ENCODE measurements around the gene NAA38. TPM values are rescaled to one million over a fixed set of nuclear protein-coding genes. Genes with fewer than 3 reads are reported as not detected.
A peak's percentile ranks its signal among the peaks of the same experiment; 100 is the strongest.

The NAA38 gene
- total RNA-seq, 1 donor from 2014 or later, result 108 TPM

DNA sequence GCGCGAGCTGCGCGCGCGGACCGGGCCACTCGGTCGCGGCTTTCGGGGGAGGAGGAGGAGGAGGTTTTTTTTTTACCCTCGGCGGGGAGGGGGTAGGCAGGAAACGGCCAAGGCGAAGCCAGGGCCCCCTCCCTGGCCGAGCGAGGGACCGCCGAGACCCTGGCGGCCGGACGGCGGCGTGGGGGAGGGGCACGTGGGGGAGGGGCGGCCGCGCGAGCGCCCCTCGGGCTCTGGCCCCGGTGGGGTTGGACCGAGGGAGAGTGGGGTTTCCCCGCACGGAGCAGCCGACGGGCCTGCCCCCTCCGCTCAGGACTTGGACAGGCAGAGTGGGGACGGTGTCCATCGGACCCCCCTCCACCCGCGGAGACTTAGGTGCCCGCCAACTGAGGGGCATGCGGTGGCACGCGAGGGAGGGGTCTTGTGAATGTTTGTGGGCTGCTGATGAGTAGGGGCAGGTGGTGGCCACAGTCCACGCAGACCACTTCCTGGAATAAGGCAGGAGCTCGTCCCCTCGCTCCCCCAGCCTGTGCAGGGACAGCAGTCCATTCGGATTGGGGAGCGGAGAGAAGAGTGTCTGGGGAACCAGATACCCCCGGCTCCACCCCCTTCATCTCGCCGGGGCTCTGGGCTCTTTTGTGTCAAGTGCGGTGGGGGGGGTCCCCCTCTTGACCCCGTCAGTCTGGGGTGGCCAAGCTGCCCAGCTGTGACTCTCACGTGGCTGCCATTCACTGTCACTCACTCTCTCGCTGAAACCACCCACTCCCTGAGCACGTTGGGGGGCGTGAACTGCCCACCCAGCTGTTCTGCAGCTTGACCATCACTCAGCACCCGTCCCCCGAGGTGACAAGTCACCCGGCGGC is 28.2 kb upstream of the NAA38 start:
- no peak for DNase-seq (ENCODE audit: low read depth)
- TF ChIP-seq, protein P1, sequence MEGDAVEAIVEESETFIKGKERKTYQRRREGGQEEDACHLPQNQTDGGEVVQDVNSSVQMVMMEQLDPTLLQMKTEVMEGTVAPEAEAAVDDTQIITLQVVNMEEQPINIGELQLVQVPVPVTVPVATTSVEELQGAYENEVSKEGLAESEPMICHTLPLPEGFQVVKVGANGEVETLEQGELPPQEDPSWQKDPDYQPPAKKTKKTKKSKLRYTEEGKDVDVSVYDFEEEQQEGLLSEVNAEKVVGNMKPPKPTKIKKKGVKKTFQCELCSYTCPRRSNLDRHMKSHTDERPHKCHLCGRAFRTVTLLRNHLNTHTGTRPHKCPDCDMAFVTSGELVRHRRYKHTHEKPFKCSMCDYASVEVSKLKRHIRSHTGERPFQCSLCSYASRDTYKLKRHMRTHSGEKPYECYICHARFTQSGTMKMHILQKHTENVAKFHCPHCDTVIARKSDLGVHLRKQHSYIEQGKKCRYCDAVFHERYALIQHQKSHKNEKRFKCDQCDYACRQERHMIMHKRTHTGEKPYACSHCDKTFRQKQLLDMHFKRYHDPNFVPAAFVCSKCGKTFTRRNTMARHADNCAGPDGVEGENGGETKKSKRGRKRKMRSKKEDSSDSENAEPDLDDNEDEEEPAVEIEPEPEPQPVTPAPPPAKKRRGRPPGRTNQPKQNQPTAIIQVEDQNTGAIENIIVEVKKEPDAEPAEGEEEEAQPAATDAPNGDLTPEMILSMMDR (conservative IDR thresholded peaks at IDR 0.05; ENCODE audit: low read depth, low read length), result no peak
- H3K4me3 ChIP-seq (ENCODE audit: low read depth, low read length), result peak overlapping the region; percentile 88

DNA sequence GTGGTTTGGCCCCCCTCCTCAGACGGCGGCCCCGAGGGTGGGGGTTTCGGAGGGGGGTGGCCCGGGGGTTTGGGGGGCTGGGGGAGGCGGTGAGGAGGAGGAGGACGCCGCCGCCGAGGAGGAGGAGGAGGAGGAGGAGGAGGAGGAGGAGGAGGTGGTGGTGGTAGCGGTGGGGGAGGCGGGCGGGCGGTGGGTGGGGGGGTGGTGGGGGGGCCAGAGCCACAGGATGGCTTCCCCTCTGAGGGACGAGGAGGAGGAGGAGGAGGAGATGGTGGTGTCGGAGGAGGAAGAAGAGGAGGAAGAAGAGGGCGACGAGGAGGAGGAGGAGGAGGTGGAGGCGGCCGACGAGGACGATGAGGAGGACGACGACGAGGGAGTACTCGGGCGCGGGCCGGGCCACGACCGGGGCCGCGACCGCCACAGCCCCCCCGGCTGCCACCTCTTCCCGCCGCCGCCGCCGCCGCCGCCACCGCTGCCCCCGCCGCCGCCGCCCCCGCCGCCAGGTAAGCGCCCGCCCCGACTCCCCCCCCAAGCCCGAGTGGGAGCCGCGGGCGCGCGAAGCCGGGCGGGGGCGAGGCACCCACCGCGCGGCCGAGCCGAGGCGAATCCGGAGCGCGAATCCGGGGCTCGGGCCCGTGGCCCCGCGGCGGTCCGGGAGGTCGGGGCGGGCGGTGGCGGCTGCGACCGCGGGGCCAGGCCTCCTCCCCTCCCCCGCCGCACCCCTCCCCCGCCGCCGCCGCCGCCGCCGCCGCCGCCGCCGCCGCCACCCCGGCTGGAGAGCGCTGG is 27.4 kb upstream of the NAA38 start:
- peak overlapping the region; percentile 88 for H3K4me3 ChIP-seq (ENCODE audit: low read depth, low read length)
- no peak for DNase-seq (ENCODE audit: low read depth)
- TF ChIP-seq, protein P1 (conservative IDR thresholded peaks at IDR 0.05; ENCODE audit: low read depth, low read length), result no peak

DNA sequence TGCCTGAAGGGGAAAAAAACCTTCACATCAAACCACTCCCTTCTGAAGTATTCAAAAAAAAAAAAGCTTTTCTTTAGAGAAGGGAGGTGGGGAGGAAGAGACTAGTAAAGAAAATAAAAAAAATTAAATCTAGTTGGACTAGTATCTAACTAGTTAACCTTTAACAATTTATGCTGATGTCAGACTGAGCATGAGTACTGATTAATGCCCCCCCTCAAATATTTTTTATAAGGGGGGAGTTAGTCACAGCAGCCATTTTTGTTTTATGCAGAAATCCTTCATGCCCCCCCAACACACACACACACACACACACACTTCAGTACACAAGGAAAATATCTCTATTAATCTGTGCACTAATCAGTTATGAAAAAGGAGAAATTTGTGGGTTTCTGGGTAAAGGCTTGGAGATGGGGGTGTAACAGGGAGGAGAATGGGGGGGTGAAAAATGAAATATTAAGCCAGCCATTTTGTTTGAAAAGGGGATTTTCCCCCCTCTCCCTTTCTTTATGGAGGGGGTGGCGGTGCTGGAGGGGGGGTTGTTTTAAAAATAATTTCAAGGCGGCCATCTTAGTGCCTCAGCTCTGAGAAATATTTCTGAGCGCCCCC is 26.5 kb upstream of the NAA38 start:
- peak overlapping the region; percentile 44 for H3K4me3 ChIP-seq (ENCODE audit: low read depth, low read length)
- no peak for DNase-seq (ENCODE audit: low read depth)
- TF ChIP-seq, protein P1 (conservative IDR thresholded peaks at IDR 0.05; ENCODE audit: low read depth, low read length), result no peak

DNA sequence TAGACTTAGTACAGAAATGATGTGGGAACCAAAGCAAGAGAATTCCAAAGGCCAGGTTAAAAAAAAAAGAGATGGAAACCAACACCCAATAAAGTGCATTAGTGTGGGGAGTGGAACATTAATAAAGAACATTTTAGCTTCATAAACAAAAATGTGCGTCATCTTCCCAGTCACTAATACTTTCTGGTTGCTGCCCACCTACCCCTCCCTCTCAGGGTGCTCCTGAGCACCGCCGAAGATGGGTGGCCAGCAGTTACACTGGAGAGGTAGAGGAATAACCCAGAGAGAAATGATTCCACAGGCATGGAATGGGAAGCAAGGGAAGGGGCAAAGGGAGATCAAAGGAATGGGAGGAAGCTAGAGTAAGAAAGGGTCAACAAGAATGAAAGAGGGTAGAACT is 25.3 kb upstream of the NAA38 start:
- no peak overlapping the region for H3K4me3 ChIP-seq (ENCODE audit: low read depth, low read length)
- DNase-seq (ENCODE audit: low read depth), result no peak
- TF ChIP-seq, protein P1 (conservative IDR thresholded peaks at IDR 0.05; ENCODE audit: low read depth, low read length), result no peak

DNA sequence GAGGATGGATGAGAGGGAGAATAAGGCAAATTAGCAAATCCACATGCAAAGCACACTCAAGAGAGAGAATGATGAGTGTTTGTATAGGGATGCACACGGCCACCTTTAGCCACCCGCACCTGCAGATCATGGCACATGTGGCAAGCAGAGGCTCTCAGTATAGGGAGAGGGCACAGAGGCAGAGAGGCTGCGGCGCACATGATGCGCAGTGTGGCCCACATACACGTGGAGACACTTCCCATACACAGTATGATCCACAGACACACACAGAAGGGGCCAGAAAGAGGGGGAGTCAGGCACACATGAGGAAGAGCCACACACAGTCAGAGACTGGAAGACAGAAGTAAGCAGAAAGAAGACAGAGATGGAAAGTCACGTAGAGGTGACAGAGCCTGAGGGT is 24.7 kb upstream of the NAA38 start:
- no peak overlapping the region for H3K4me3 ChIP-seq (ENCODE audit: low read depth, low read length)
- TF ChIP-seq, protein P1 (conservative IDR thresholded peaks at IDR 0.05; ENCODE audit: low read depth, low read length), result no peak

DNA sequence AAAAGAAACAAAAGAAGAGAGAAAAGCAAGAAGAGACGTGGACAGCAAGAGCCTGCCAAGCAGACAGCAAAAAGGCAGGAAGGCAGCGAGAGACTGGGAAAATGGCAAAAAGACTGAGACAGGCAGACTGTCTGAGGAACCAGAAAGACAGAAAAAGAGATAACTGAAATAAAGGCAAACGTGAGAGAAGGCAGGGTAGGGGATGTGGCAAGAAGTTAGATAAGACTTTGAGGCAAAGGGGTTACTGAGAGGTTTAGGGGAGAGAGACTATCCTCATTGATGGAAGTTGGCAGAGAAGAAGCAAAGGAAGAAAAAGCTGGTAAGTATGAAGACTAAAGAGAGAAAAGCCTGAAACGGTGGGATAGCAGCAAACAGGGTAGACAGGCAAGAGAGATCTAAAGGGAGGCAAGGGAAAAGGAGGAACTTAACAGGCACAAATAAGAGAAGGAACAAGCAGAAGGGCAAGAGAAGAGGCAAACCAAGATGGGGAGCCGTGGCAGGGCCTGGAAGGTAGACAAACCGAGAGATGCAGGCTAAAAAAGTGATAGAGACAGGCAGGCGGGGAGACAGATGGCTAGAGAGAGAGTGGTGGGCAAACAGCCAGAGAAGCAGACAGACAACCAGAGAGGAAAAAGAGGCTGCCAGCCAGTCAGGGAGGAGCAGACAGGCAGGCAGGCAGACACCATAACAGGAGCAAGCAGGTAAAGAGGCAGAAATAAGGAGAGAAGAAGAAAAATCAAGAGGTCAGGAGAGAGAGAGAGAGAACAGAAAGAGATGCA is 24.1 kb upstream of the NAA38 start:
- no peak overlapping the region for H3K4me3 ChIP-seq (ENCODE audit: low read depth, low read length)
- TF ChIP-seq, protein P1 (conservative IDR thresholded peaks at IDR 0.05; ENCODE audit: low read depth, low read length), result no peak
- no peak for DNase-seq (ENCODE audit: low read depth)

More for the DNA sequence above, 24.7 kb upstream of the NAA38 start:
- no peak for DNase-seq (ENCODE audit: low read depth)

Data from epithelial cell of proximal tubule (primary cell).